ENCODE data around the gene SBK2.
"Not testable (repeated sequence)": the region's sequence is repeated elsewhere in the genome, so short reads cannot be mapped to it uniquely, and the experiment has no call there.

Gene SBK2

DNA sequence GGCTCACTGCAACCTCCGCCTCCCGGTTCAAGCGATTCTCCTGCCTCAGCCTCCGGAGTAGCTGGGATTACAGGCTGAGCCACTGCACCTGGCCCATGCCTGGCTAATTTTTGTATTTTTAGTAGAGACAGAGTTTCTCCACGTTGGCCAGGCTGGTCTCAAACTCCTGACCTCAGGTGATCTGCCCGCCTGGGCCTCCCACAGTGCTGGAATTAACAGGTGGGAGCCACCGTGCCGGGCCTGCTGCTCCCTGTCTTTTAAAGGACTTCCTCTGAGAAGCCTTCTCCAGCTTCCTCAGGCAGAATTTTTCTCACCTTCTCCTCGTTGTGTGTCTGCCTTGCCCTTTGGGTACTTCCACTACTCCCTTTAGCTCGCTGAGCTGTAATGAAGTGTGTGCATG is 40.1 kb downstream of the SBK2 start:
- DNase-seq: not testable (repeated sequence)

DNA sequence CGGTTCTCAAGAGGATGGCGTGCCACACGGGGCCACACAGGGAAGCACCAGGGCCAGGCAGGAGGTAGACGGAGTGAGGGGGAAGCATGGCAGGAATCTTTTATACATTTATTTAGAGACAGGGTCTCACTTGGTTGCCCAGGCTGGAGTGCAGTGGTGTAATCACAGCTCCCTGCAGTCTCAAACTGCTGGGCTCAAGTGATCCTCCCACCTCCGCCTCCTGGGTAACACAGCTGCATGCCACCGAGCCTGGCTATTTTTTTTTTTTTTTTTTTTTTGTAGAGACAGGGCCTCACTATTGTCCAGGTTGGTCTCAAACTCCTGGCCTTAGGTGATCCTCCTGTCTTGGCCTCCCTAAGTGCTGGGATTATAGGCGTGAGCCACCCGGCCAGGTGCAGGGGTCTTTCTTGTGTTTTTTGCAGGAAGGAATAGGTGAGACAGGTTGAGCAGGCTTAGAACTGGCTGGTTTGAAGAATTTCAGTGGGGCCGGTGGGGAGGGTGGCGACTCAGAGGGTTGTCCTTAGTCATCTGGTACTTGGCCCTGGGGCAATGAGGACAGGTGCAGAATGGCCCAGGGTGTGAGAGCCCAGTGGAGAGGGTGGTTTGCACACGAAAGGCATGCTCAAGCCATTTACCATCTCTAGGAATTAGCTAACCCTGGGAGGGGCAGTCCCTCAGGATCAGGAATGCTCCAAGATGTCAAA is 41.1 kb downstream of the SBK2 start:
- DNase-seq: no peak

DNA sequence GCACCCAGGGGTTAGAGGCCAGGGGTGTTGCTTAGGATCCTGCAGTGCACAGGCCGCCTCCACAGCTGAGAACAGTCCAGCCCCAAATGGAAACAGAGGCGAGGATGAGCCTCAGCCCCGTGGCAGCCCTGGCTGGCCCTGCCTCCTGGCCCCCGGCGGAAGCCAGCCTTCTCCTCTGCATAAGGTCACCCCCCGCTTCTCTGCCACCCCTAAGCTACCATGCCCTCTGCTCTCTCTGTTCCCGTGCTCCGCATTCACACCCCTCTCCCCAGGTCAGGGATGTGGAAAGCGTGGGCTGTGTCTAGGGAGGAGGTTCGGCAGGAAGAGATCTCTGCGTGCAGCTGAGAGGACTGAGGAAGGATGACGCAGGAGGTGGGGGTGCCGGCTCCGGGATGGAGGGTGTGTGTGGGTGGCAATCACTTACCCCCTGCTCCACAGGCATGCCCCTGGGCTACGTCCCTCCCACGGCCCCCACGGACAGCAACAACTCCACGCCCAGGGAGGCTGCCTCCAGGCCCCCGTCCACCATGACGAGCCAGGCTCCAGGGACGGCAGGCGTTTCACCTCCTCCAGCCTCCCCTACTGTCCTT is 42.7 kb downstream of the SBK2 start:
- no peak for DNase-seq

DNA sequence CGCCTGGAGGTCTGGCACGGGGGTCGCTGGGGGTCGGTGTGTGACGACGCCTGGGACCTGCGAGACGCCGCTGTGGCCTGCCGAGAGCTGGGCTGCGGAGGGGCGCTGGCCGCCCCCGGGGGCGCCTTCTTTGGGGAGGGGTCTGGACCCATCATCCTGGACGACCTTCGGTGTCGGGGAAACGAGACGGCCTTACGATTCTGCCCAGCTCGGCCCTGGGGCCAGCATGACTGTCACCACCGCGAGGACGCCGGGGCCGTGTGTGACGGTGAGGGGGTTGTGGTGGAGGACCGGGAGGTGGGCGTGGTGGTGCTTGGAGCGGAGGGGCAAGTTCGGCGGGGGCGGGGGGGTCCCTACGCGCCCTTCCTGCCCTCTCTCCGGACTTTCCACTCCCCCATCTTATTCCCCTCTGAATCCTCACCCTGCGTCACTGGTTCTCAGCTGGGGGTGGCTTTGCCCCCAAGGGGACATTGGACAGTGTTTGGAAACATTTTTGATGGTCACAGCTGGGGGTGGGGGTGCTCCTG is 43.2 kb downstream of the SBK2 start:
- DNase-seq: no peak

DNA sequence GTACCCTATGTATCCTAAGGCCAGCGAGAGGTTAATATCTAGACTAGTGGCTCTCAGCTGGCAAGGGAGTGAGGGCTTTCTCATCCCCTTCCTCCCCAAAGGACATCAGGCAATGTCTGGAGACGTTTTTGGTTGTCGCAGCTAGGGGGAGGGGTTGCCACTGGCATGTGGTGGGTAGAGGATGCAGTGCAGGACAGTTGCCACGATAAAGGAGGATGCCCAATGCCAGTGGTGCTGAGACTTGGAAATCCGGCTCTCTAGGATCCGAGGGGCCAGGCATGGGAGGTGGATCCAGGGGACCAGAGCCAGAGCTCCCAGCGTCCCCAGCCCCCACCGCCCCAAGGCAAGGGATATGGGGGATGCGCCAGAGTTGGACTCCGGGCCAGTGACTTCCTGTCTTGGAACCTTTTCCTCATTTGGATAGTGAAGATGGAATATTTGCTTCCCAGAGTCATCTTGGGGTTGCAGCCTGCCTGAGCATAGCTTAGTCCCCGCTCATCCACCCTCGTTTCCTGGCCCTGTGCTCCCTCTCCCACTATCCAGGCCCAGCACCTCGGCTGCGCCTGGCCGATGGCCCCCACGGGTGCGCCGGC is 43.8 kb downstream of the SBK2 start:
- no peak for DNase-seq

DNA sequence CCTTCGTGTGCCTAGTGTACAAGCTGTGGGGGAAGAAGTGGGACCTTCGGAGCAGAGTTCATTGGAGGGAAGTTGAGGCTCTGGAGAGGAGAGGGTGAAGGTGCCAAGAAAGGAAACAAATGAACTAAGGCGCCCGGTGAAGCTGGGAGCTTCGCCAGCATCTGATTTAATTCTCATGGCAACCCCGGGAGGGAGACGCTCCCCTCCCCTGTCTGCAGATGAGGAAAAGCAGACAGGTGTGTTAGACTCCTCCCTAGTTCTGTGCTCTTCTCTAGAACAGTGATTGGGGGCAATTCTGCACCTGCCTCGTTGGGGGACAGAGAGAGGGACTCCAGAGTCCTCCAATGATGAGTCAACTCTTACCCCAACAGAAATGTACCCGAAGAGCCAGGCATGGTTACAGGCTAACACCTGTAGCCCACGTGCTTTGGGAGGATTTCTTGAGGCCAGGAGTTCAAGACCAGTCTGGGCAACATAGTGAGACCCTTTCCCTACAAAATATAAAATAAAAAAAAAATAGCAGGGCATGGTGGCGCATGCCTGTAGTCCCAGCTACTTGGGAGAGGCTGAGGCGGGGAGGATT is 44.5 kb downstream of the SBK2 start:
- no peak for DNase-seq

DNA sequence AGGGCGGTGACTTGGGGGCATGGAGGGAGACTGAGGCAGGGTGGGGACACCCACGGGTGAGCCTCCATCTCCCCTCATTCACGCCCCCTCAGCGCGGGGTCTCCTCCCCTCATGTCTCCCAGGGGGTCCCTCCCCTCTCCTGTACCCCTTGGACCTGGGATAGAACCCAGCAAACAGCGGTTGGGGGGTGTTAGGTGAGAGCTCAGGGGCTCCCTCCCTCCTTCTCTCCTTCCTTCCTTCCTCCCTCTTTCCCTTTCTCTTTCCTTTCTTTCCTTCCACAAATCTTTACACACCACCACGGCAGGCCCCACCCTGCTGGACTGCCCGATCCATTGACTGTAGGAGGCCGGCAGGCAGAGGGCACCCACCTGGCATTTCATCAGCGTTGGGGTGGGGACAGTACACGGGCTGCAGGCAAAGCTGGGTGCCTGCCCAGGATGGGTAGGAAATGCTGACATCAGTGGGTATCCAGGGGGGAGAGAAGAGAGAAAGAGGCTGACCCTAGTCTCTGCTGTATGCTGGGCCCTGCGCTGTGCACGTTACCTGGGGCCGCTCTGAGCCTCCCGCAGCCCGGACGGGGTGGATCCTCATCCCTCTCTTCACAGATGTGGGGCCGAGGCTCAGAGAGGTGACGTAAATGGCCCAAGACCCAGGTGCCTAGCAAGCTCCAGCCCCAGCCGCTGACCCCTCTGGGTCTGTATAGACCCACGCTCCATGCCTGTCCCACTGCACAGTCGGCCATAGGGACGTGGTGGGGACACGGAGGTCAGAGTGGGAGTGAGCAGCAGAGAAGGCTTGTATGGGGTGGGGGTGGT is 45.2 kb downstream of the SBK2 start:
- DNase-seq: no peak

DNA sequence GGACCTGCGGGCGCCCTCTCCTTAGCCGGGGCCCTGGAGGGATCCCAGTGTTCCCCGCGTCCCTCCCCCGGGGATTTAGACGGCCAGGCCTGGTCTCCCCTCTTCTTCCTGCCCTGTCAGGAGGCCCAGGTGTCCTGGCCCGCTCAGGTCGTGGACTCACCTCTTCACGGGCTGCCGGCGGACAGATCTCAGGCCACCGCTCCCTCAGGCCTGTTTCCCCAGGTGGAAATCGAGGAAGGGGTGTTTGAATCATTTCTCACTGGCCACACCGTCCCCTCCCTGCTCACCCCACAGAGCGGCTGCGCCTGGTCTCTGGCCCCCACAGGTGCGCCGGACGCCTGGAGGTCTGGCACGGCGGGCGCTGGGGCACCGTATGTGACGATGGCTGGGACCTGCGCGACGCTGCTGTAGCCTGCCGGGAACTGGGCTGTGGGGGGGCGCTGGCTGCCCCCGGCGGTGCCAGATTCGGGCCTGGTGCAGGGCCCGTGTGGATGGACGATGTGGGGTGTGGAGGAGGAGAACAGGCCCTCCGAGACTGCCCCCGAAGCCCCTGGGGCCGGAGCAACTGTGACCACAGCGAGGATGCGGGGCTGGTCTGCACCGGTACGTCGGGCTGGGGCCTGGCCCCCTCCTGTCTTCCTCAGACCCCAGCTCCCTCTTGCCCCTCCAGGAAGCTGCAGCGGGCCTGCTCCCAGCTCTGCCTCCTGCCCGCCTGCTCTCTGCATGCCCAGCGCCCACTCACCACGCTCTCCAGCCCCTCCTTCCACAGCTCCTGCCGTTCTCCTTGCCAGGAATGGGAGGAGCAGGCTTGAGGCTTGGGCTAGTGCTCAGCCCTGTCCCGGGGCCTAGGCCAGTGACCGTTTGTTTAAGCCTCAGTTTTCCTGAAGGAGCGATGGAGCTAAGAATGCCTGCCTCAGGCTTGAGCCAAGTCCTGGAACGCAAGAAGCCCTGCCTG is 46.2 kb downstream of the SBK2 start:
- DNase-seq: no peak

DNA sequence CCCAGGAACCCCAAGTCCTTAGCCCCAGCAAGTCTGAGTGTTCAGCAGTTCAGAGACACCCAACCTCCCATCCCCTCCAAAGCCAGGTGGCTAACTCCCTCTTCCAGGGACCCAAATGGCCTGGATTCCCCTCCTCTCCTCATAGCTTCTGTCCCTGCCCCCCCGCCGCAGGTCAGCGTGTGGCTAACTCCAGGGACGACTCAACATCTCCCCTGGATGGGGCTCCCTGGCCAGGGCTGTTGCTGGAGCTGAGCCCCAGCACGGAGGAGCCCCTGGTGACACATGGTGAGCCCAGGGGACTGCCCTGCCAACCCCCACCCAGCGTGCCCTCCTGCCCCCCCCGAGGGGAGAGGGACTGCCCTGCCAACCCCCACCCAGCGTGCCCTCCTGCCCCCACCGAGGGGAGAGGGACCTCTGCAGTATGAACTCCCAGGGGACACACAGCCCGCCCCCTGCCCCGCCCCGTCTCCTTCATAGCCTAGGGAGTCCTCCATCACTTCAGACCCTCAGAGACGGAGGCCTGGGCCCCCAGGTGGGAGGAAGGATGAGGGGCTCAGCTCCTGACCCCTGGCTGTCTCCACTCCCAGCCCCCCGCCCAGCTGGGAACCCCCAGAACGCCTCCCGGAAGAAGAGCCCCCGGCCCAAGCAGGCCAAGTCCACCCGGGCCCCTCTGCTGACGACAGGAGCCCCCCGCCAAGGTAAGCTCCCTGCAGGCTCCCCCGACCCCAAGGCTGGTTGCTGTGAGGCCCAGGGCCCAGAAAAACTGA is 47.0 kb downstream of the SBK2 start:
- DNase-seq: no peak

DNA sequence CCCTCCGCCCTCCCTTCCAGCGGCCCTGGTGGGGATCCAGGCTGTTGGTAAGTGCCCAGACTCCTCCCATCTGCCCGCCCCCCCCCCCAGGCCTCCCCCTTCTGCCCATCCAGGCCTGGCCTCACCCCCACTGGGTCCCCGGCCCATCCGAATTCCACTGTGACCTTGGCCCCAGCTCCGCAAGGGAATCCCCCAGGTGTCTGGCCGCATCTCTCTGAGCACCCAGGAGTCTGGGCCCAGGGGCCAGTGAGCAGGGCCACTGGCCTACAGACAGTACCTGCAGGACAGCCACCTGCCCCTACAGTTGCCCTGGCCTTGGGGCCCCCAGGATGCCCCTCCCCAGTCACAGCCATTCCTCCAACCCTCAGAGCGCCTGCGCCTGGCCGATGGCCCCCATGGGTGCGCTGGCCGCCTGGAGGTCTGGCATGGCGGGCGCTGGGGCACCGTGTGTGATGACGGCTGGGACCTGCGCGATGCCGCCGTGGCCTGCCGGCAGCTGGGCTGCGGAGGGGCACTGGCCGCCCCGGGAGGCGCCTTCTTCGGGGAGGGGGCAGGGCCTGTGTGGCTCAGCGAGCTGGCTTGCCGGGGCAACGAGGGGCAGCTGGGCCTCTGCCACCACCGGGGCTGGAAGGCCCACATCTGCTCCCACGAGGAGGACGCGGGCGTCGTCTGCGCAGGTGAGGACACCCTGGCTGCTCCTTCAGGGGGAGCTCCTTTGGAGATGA is 47.8 kb downstream of the SBK2 start:
- DNase-seq: no peak

DNA sequence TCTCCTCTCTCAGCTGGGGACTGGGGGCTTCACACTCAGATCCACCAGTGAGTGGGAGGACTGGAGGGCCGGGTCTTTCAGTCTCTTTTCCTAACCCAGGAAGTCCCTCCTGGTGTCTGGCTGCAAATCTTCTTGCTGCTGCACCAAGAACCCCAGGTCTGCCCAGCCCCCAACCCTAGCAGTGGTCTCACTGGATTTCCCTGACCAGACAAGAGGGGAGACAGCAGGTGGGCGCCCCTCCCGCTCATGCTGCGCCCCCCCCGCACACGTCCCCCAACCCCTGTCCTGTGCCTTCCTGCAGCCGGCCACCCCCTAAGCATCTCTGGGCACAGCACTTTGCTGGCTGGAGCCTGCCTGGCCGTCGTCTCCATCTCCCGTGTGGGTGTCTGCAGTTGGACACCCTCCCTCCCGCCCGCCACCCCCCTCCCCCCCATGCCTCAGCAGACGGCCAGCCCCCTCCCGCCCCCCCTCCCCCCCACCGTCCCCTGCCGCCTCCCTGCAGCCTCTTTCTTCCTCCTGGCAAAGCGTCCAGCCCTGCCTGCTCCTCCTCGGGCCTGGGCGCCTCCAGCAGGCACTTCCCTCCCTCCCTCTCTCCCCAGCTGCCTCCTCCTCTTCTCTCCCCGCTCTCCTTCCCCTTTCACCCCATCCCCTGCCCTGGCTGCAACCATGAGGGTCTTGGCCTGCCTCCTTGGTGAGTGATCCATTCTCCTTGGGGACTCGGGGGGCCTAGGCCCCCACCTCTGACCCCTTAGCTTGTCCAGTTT is 48.8 kb downstream of the SBK2 start, which contains the start of gene SSC5D:
SSC5D (plus strand) TSS at position 513 of the 764 bp plus-strand sequence; CDS start at position 667, 154 bp downstream.
- no peak for DNase-seq

DNA sequence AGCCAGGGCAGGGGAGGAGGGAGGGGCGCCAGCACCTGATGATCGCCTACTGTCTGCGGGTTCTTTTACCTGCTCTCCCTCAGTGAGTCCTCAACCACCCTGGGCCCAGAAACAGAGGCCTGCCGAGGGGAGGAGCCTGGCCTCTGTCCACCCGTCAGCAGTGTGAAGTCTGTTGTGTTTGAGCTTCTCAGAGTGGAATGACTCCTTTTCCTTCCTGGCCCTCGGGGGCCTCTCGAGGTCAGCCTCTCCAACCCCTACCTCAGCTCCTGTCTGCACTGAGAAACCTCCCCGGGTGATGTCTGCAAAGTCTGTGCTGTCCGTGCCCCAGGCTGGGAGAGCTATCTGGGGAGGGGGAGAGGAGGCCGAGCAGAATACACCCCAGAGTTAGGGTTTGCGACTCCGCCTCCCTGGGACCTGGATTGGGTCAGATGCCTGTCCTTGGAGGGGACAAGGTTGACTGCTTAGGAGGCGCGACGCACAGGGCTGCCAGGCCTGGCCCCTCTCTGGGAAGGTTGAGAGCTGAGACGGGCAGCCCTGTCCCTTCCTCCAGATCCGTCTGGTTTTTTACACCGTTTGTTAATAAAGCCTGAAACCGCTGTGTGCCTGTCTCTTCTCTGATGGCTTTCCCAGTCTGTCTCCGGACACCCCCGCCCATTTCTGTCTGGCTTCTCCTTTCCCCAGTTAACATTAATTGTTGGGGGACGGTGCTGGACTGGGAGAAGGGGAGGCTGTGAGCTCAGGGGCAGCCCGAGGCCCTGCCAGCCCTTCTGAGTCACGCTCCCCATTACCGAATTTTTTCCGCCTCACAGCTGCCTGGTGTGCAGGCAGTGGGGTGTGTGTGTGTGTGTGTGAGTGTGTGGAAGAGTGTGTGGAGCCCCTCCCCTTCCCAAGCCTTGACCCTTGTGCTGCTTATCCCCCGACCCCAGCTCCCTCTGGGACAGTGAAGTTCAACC is 49.7 kb downstream of the SBK2 start:
- DNase-seq: peak; percentile 74

DNA sequence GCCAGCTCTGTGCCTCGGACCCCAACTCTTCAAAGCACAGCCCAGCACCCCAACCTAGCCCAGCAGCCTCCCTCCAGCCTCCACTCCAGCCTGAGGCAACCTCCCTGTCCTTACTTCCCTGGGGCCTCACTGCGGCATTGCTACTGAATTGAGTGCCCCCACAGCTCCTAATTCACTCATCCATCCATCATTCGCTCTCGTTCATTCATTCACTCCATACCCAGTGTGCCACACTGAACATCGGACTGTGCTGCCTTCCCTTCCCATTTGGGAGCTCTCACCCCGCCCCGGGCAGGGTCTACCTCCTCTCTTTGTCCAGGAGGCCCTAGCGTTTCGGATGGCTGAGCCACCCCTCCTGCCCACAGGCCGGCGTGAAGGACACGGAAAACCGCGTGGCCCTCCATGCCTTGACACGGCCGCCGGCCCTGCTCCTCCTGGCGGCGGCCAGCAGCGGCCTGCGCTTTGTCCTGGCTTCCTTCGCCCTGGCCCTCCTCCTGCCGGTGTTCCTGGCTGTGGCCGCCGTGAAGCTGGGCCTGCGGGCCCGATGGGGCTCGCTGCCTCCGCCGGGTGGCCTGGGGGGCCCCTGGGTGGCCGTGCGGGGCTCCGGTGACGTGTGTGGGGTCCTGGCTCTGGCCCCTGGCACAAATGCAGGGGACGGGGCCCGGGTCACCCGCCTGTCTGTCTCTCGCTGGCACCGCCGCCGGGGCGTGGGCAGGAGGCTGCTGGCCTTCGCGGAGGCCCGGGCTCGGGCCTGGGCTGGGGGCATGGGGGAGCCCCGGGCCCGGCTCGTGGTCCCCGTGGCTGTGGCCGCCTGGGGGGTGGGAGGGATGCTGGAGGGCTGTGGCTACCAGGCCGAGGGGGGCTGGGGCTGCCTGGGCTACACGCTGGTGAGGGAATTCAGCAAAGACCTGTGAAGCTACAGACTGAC is 50.6 kb downstream of the SBK2 start:
- no peak for DNase-seq

DNA sequence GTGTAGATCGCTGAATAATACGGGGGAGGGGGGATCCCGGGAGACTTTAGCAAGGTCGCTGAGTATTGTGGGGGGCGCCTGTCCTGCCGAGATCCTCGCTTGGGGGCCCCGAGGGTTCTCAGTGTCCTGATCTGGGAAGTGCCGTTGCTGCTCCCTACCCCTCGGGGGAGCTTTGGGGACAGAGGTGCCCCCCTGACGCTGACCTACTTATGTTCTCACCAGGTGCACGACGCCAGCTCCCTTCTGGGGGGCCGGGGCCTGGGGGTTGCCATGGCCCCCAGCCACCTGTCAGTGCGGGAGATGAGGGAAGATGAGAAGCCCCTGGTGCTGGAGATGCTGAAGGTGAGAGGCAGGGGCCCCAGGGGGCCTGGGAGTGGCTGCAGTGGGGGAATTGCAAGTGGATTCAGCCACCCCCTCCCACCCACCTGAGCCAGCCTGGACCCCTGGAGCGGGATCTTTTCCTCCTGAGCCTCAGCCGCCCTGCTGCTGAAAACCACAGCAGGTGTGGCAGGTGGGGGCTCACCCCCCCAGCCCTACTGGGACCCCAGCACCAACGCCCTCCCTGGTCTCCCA is 51.4 kb downstream of the SBK2 start:
- DNase-seq: no peak

DNA sequence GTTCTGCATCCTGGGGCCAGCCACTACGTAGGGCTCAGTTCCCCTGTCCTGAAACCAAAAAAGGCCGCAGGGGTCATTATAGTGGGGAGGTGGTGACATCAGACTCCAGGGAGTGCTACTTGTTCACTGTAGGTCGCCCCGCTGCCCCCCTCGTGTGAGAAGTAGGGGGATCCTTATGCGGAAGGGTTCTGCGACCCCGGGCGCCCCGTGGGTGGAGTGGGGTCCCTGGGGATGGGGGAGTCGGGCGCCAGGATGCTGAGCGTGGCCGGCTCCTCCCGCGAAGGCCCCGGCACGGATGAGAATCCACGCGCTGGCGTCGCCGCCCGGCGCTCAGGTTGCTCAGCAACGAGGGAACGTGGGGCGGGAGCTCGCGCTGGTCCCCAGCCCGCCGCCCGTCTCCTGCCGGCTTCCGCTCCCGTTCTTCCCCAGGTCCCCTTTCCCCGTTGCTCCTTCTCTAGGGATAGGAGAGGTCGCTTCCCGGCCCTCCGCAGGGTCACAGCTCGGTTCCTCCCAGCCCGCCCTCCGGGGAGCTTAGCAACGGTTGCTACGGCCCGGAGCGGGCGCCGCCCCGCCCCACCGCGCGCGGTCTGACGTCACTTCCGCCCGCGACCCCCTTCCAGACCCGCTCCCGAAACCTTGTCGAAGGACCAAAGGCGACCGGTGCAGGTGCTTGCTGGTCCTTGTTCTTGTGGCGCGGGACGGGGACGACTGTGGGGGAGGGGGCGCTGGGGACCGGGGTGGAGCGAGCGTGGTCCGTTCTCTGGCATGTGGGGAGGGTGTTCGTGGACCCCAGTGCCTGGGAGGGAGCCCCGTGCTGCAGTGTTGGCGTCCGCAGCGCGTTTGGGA is 52.1 kb downstream of the SBK2 start, which contains the start of gene NAT14:
NAT14 (plus strand) TSS at position 596 of the 846 bp plus-strand sequence. CDS start 521 bp downstream, outside the sequence.
- DNase-seq: peak; percentile 37

Data from amniotic stem cell (primary cell).